Adipocyte (in vitro differentiated cells): Measurements from ENCODE around the gene BPIFB6.

Source experiments
- DNase-seq: peaks from one replicate; pipeline ENCODE4 v3.0.0-alpha.2; 2015; ENCODE audit warnings: low read depth
- H3K27me3 ChIP-seq: replicated peaks from 2 replicates; pipeline ENCODE4 v1.7.0; 2013; ENCODE audit warnings: mild to moderate bottlenecking, low read length, moderate library complexity; ENCODE audit not compliant: control insufficient read depth, insufficient read depth
- H3K36me3 ChIP-seq: 2 replicates; pipeline ENCODE4 v1.7.0; 2013; ENCODE audit warnings: low read length, mild to moderate bottlenecking, moderate library complexity; ENCODE audit not compliant: control insufficient read depth, insufficient read depth, severe bottlenecking
- H3K4me1 ChIP-seq: 2 replicates; pipeline ENCODE4 v1.7.0; 2013; ENCODE audit warnings: mild to moderate bottlenecking, low read length, moderate library complexity; ENCODE audit not compliant: control insufficient read depth, insufficient read depth
- H3K4me3 ChIP-seq: 2 replicates; pipeline ENCODE4 v1.7.0; 2013; ENCODE audit warnings: mild to moderate bottlenecking, low read length, moderate library complexity
- H3K9ac ChIP-seq: 2 replicates; pipeline ENCODE4 v1.7.0; 2013; ENCODE audit warnings: mild to moderate bottlenecking, low read length, moderate library complexity
- H3K9me3 ChIP-seq: 2 replicates; pipeline ENCODE4 v1.7.0; 2013; ENCODE audit warnings: mild to moderate bottlenecking, low read length, moderate library complexity; ENCODE audit not compliant: control insufficient read depth

BPIFB6 gene, protein sequence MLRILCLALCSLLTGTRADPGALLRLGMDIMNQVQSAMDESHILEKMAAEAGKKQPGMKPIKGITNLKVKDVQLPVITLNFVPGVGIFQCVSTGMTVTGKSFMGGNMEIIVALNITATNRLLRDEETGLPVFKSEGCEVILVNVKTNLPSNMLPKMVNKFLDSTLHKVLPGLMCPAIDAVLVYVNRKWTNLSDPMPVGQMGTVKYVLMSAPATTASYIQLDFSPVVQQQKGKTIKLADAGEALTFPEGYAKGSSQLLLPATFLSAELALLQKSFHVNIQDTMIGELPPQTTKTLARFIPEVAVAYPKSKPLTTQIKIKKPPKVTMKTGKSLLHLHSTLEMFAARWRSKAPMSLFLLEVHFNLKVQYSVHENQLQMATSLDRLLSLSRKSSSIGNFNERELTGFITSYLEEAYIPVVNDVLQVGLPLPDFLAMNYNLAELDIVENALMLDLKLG

GRCh38 chr20:33031531-33031930 is at the start of gene BPIFB6:
TSS of gene BPIFB6 (plus strand) at chr20:33031648. CDS start at chr20:33031648, 0 bp downstream.
- peaks cover 78% of the 10 kb centered on the region for H3K27me3 ChIP-seq
- H3K9me3 ChIP-seq: peaks cover 4% of the 10 kb centered on the region
- H3K36me3 ChIP-seq: no peaks in the 10 kb centered on the region
- no peak within 1 kb of the TSS for H3K4me3 ChIP-seq
- DNase-seq: no peak
- no peak within 1 kb of the TSS for H3K9ac ChIP-seq
- H3K4me1 ChIP-seq: no peaks in the 10 kb centered on the region

DNA sequence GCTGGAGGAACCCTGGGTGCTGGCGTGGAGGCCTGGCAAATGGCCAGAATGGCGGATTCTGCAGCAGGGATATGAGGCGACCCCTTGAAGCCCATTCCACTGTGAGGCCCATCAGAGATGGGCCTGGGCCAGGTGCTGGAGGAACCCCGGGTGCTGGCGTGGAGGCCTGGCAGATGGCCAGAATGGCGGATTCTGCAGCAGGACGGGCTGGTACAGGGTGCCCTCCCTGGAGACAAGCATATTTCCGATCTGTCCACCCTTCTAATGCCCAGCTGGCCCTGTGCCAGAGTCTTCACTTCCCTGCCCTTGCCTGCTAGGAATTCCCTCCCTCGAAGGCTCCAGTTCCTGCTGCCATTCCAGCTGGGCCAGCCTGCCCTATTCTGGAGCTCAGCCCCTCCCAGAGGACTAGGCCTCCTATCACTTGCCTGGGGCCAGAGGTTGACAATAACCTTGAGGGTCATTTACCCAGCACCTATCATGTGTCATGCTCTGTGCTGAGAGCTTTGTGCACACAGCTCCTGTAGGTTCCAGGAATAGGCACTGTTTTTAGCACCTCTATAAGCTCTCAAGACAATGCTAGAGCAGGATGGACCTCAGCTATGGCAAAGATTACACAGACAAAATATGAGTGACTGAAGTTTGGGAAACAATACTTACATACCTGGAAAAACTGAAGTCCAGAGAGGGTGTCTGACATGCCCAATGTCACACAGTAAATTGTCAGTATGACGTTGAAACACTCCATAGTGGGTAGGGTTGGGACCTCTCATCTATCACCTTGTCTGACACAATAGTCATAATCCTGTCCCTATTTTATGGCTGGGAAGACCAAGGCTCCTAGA is 48.6 kb upstream of the BPIFB6 start:
- no peaks in the 10 kb centered on the region for H3K4me1 ChIP-seq
- no peaks in the 10 kb centered on the region for H3K36me3 ChIP-seq
- no peaks in the 10 kb centered on the region for H3K9me3 ChIP-seq
- no peak for DNase-seq
- H3K9ac ChIP-seq: no peak overlapping the region
- H3K27me3 ChIP-seq: peaks cover 48% of the 10 kb centered on the region
- no peak overlapping the region for H3K4me3 ChIP-seq

- H3K27me3 ChIP-seq: peaks cover 44% of the 10 kb centered on the region
Observed at GRCh38 chr20:32983459-32984112, 47.9 kb upstream of the BPIFB6 start.

GRCh38 chr20:32984196-32984595 is 47.3 kb upstream of the BPIFB6 start:
- H3K9ac ChIP-seq: no peak overlapping the region
- no peak for DNase-seq
- no peak overlapping the region for H3K4me3 ChIP-seq
- H3K27me3 ChIP-seq: peaks cover 41% of the 10 kb centered on the region
- H3K36me3 ChIP-seq: no peaks in the 10 kb centered on the region
- no peaks in the 10 kb centered on the region for H3K4me1 ChIP-seq
- H3K9me3 ChIP-seq: no peaks in the 10 kb centered on the region

More at GRCh38 chr20:32983459-32984112, 47.9 kb upstream of the BPIFB6 start:
- no peak for DNase-seq
- Histone ChIP-seq H3K4me3 (no peak overlapping the region), H3K36me3 (no peaks in the 10 kb centered on the region), H3K9me3 (no peaks in the 10 kb centered on the region), H3K4me1 (no peaks in the 10 kb centered on the region), H3K9ac (no peak overlapping the region)

DNA sequence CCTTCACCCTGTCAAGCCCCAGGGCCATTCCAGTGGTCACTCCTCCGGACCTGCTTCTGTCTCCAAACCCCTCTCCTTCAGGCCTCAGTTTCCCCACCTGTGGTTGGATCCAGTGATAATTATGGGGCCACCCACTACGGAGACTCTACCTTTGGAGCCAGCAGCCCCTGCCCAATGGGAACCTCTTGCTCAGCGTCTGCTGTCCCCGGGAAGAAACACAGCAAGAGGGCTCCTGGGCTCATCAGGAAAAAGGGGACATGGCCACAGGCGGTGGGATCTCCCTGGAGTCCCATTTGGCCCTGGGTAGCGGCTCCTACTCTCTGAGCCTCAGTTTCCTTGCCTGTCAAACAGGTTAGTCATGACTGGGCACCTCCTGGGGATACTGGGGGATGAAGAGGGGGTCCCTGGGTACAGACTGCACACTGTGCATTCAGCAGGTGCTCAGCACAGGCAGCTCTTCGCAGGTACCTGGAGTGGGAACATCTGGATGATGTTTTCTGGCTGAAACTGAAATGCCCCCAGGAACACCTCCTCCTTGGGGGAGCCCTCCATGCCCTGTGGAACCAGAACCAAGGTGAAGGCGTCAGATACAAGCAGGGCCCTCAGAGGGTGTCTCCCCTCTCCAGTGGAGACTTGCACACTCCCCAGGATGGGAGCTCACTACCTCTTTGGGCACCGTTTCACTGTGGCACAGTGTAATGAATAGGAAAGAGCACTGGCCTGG is 46.7 kb upstream of the BPIFB6 start:
- Histone ChIP-seq H3K9ac (no peak overlapping the region), H3K36me3 (no peaks in the 10 kb centered on the region), H3K4me3 (no peak overlapping the region), H3K9me3 (no peaks in the 10 kb centered on the region), H3K4me1 (no peaks in the 10 kb centered on the region), H3K27me3 (peaks cover 39% of the 10 kb centered on the region)
- DNase-seq: no peak

- no peak overlapping the region for H3K9ac ChIP-seq
- H3K36me3 ChIP-seq: no peaks in the 10 kb centered on the region
- H3K27me3 ChIP-seq: peaks cover 45% of the 10 kb centered on the region
- no peak for DNase-seq
- H3K4me1 ChIP-seq: no peaks in the 10 kb centered on the region
- H3K9me3 ChIP-seq: peaks cover 4% of the 10 kb centered on the region
- no peak overlapping the region for H3K4me3 ChIP-seq
Observed at GRCh38 chr20:32985596-32985995, 45.9 kb upstream of the BPIFB6 start.

- Histone ChIP-seq H3K36me3 (no peaks in the 10 kb centered on the region), H3K4me3 (no peak overlapping the region), H3K27me3 (peaks cover 48% of the 10 kb centered on the region), H3K4me1 (no peaks in the 10 kb centered on the region), H3K9me3 (peaks cover 7% of the 10 kb centered on the region), H3K9ac (no peak overlapping the region)
- DNase-seq: no peak
Observed at GRCh38 chr20:32986331-32986966, 45.0 kb upstream of the BPIFB6 start.

- Histone ChIP-seq H3K9ac (no peak overlapping the region), H3K4me3 (no peak overlapping the region), H3K27me3 (peaks cover 53% of the 10 kb centered on the region), H3K36me3 (no peaks in the 10 kb centered on the region), H3K4me1 (no peaks in the 10 kb centered on the region), H3K9me3 (peaks cover 7% of the 10 kb centered on the region)
- no peak for DNase-seq
Observed at GRCh38 chr20:32987044-32987825, 44.2 kb upstream of the BPIFB6 start.

GRCh38 chr20:32988008-32988407 is 43.4 kb upstream of the BPIFB6 start:
- DNase-seq: no peak
- H3K9me3 ChIP-seq: peaks cover 7% of the 10 kb centered on the region
- no peak overlapping the region for H3K4me3 ChIP-seq
- H3K4me1 ChIP-seq: no peaks in the 10 kb centered on the region
- H3K9ac ChIP-seq: no peak overlapping the region
- peaks cover 50% of the 10 kb centered on the region for H3K27me3 ChIP-seq
- no peaks in the 10 kb centered on the region for H3K36me3 ChIP-seq
